ENCODE measurements around the gene ARL6IP1. TPM values are rescaled to one million over a fixed set of nuclear protein-coding genes. Genes with fewer than 3 reads are reported as not detected.
A peak's percentile ranks its signal among the peaks of the same experiment; 100 is the strongest.

Gene ARL6IP1
- total and polyA plus RNA-seq, 2 of the 13 experiments (the other 11 are each of a cell fraction or from before 2014, with no cell fraction given) = 263 to 373 TPM

DNA sequence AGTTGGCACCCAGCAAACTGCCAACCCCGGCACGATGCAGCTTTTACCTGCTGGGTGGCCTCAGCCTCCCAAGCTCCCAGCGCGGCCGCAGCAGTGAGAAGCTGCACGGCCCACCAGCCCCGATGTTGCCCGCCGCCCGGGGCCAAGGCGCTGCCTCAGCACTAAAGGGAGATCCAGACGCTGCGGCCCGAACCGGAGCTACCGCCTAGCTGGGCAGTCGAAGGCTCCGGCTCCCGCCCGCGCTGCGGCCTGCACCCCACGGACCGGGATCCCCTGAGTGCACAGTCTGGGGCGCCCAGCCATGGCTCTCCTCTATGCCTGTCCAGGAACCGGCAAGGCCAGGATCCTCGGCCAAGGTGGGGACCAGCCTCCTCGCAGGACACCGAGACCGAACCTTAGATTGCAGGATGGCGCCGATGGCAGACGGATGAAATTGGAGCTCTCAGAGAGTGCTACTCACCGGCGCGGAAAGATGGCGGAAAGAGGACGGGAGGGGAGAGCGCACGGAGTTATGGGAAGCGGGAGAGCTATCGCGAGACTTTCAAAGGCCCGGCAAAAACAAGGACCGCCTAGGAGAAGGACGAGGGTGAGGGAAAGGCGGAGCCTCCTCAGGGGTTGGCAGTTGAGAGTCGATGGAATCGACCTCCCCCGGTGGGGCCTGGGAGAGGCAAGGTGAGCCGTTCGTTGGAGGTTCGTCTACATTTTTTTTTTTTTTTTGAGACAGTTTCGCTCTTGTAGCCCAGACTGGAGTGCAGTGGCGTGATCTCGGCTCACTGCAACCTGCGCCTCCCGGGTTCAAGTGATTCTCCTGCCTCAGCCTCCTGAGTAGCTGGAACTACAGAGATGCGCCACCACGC lies 11.3 kb downstream of the ARL6IP1 start, which contains the start of gene RPS15A (continued):
- TF ChIP-seq, protein P1, sequence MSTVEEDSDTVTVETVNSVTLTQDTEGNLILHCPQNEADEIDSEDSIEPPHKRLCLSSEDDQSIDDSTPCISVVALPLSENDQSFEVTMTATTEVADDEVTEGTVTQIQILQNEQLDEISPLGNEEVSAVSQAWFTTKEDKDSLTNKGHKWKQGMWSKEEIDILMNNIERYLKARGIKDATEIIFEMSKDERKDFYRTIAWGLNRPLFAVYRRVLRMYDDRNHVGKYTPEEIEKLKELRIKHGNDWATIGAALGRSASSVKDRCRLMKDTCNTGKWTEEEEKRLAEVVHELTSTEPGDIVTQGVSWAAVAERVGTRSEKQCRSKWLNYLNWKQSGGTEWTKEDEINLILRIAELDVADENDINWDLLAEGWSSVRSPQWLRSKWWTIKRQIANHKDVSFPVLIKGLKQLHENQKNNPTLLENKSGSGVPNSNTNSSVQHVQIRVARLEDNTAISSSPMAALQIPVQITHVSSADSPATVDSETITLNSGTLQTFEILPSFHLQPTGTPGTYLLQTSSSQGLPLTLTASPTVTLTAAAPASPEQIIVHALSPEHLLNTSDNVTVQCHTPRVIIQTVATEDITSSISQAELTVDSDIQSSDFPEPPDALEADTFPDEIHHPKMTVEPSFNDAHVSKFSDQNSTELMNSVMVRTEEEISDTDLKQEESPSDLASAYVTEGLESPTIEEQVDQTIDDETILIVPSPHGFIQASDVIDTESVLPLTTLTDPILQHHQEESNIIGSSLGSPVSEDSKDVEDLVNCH (CRISPR knock-in tag; IDR thresholded peaks at IDR 0.05) = peak; percentile 51; the same call in 1 of the 2 replicates
- TF ChIP-seq KAT2B (IDR thresholded peaks at IDR 0.05; ENCODE audit: borderline replicate concordance, low read depth, low read length) (0 out of 2 replicates have a peak, but pooled peaks have one; percentile 48), SP140L (CRISPR knock-in tag; IDR thresholded peaks at IDR 0.05; ENCODE audit: borderline replicate concordance) (peak; percentile 90; the same call in 1 of the 2 replicates), ZMYM2 (CRISPR knock-in tag; IDR thresholded peaks at IDR 0.05) (no peak), GLI4 (CRISPR knock-in tag; IDR thresholded peaks at IDR 0.05; ENCODE audit: borderline replicate concordance) (peak; percentile 98), ZNF607 (CRISPR knock-in tag; IDR thresholded peaks at IDR 0.05; ENCODE audit: borderline replicate concordance) (peak; percentile 98), KLF6 (CRISPR knock-in tag; IDR thresholded peaks at IDR 0.05) (peak; percentile 95), ZIK1 (CRISPR knock-in tag; IDR thresholded peaks at IDR 0.05; ENCODE audit: borderline replicate concordance, low read depth) (peak; percentile 95), HIVEP1 (CRISPR knock-in tag; IDR thresholded peaks at IDR 0.05) (peak; percentile 98), ZNF12 (CRISPR knock-in tag; IDR thresholded peaks at IDR 0.05) (peak; percentile 76; the same call in 1 of the 2 replicates), SMARCE1 (IDR thresholded peaks at IDR 0.05; ENCODE audit: borderline replicate concordance) (no peak), TCF7 (IDR thresholded peaks at IDR 0.05; ENCODE audit: low read depth) (0 out of 2 replicates have a peak, but pooled peaks have one; percentile 9), ZNF335 (CRISPR knock-in tag; IDR thresholded peaks at IDR 0.05) (peak; percentile 92), BHLHE40 (IDR thresholded peaks at IDR 0.05; ENCODE audit: low read length) (peak; percentile 44; the same call in 1 of the 2 replicates), ZNF253 (CRISPR knock-in tag; IDR thresholded peaks at IDR 0.05; ENCODE audit: borderline replicate concordance) (peak; percentile 82; the same call in 1 of the 2 replicates), CENPT (CRISPR knock-in tag; IDR thresholded peaks at IDR 0.05; ENCODE audit: low read depth) (peak; percentile 90), ZNF776 (CRISPR knock-in tag; IDR thresholded peaks at IDR 0.05) (peak; percentile 97), POLR2AphosphoS5 (IDR thresholded peaks at IDR 0.05; ENCODE audit: low read depth, low read length) (peak; percentile 100), PATZ1 (CRISPR knock-in tag; IDR thresholded peaks at IDR 0.05) (peak; percentile 48; the same call in 1 of the 2 replicates), HOXA3 (CRISPR knock-in tag; IDR thresholded peaks at IDR 0.05) (peak; percentile 98)
- TF ChIP-seq, protein P2, sequence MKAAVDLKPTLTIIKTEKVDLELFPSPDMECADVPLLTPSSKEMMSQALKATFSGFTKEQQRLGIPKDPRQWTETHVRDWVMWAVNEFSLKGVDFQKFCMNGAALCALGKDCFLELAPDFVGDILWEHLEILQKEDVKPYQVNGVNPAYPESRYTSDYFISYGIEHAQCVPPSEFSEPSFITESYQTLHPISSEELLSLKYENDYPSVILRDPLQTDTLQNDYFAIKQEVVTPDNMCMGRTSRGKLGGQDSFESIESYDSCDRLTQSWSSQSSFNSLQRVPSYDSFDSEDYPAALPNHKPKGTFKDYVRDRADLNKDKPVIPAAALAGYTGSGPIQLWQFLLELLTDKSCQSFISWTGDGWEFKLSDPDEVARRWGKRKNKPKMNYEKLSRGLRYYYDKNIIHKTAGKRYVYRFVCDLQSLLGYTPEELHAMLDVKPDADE (CRISPR knock-in tag; IDR thresholded peaks at IDR 0.05) = peak; percentile 93; the same call in 1 of the 2 replicates
- TF ChIP-seq, protein P3, sequence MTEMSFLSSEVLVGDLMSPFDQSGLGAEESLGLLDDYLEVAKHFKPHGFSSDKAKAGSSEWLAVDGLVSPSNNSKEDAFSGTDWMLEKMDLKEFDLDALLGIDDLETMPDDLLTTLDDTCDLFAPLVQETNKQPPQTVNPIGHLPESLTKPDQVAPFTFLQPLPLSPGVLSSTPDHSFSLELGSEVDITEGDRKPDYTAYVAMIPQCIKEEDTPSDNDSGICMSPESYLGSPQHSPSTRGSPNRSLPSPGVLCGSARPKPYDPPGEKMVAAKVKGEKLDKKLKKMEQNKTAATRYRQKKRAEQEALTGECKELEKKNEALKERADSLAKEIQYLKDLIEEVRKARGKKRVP (CRISPR knock-in tag; IDR thresholded peaks at IDR 0.05) = peak in 1 of 2 experiments; percentile 87; a peak in 2 of 4 replicates
